Measurements from ENCODE around the gene RAD23A. TPM values are rescaled to one million over a fixed set of nuclear protein-coding genes. Genes with fewer than 3 reads are reported as not detected.

RAD23A gene
- total and polyA plus RNA-seq, 9 of the 15 experiments (the other 6 are each of a cell fraction or from before 2014, with no cell fraction given): 9.5 to 181 (median 101) TPM

GRCh38 chr19:12937927-12938778 lies 7.5 kb upstream of the RAD23A start, which contains the start of gene CALR (continued):
- TF ChIP-seq FOXK1 (CRISPR knock-in tag; IDR thresholded peaks at IDR 0.05; ENCODE audit: borderline replicate concordance): peak; percentile 31; the same call in 1 of the 2 replicates
- no peak for TF ChIP-seq BRF1 (IDR thresholded peaks at IDR 0.05; ENCODE audit: borderline replicate concordance, extremely low read depth, insufficient read length)
- no peak for TF ChIP-seq ZNF408 (CRISPR knock-in tag; IDR thresholded peaks at IDR 0.05; ENCODE audit: low read depth)
- TF ChIP-seq POLR2B (IDR thresholded peaks at IDR 0.05; ENCODE audit: low read depth, partially characterized antibody): peak; percentile 98
- TF ChIP-seq E2F1 (CRISPR knock-in tag; IDR thresholded peaks at IDR 0.05): no peak
- TF ChIP-seq PRPF4 (IDR thresholded peaks at IDR 0.05; ENCODE audit: insufficient read depth, low read depth, low read length, poor library complexity, severe bottlenecking): peak; percentile 98
- no peak for TF ChIP-seq TCFL5 (CRISPR knock-in tag; conservative IDR thresholded peaks at IDR 0.05)
- no peak; the same call in 1 of the 2 replicates for TF ChIP-seq ZNF436 (CRISPR knock-in tag; IDR thresholded peaks at IDR 0.05)
- TF ChIP-seq TRIM24 (IDR thresholded peaks at IDR 0.05): no peak
- TF ChIP-seq SLC30A9 (CRISPR knock-in tag; IDR thresholded peaks at IDR 0.05): no peak
- 0 out of 4 replicates have a peak, but pooled peaks of 1 of the 2 experiments have one; percentile 53 for TF ChIP-seq MLX (CRISPR knock-in tag; conservative IDR thresholded peaks at IDR 0.05)
- TF ChIP-seq RAD51 (IDR thresholded peaks at IDR 0.05; ENCODE audit: borderline replicate concordance, low read depth): peak; percentile 98
- TF ChIP-seq ZBTB1 (CRISPR knock-in tag; IDR thresholded peaks at IDR 0.05; ENCODE audit: borderline replicate concordance, low read depth): no peak
- TF ChIP-seq SMC3 (conservative IDR thresholded peaks at IDR 0.05; ENCODE audit: insufficient read depth, low read depth, low read length): no peak
- no peak for TF ChIP-seq ZNF280B (CRISPR knock-in tag; IDR thresholded peaks at IDR 0.05)
- TF ChIP-seq ZBTB11 (CRISPR knock-in tag; IDR thresholded peaks at IDR 0.05): peak in 1 of 3 experiments; percentile 46; a peak in 1 of 6 replicates

Measured in K562 (cell line).